ENCODE measurements around the gene KIF9.
"Not testable (repeated sequence)": the region's sequence is repeated elsewhere in the genome, so short reads cannot be mapped to it uniquely, and the experiment has no call there.

Gene KIF9

DNA sequence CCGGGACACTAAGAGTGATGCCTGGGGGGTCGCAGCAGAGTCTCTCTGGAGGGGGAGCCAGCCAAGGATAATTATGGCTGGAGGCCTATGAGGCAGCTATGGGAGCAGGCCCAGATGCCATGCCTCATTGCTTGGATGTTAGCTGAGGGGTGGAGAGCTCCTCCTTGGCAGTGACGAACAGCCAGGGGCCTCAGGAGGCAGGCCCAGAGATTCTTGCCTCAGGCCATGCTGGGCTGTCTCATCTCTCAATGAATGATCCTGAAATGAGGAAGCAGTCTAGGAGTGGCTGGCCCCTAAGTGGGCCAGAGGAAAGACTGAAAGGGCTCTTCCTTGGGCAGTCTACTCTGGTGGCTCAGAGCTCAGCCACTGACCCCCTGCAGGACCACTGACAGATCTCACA is 21.3 kb downstream of the KIF9 start:
- no peak for DNase-seq (ENCODE audit: low read depth in 1 of 2, low spot score in 1 of 2)
- Histone ChIP-seq H3K27me3 (ENCODE audit: insufficient read depth, poor library complexity, severe bottlenecking) (no peaks in the 10 kb centered on the region), H3K4me3 (replicated peaks; ENCODE audit: insufficient read depth, low read length) (no peak overlapping the region), H3K27ac (replicated peaks) (no peak overlapping the region)
- TF ChIP-seq POLR2AphosphoS5 (IDR thresholded peaks at IDR 0.05; ENCODE audit: low read depth) = no peak
- TF ChIP-seq, protein P1, sequence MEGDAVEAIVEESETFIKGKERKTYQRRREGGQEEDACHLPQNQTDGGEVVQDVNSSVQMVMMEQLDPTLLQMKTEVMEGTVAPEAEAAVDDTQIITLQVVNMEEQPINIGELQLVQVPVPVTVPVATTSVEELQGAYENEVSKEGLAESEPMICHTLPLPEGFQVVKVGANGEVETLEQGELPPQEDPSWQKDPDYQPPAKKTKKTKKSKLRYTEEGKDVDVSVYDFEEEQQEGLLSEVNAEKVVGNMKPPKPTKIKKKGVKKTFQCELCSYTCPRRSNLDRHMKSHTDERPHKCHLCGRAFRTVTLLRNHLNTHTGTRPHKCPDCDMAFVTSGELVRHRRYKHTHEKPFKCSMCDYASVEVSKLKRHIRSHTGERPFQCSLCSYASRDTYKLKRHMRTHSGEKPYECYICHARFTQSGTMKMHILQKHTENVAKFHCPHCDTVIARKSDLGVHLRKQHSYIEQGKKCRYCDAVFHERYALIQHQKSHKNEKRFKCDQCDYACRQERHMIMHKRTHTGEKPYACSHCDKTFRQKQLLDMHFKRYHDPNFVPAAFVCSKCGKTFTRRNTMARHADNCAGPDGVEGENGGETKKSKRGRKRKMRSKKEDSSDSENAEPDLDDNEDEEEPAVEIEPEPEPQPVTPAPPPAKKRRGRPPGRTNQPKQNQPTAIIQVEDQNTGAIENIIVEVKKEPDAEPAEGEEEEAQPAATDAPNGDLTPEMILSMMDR (IDR thresholded peaks at IDR 0.05; ENCODE audit: insufficient read depth, low read length) = no peak
- no peak for TF ChIP-seq GABPA (IDR thresholded peaks at IDR 0.05; ENCODE audit: low read depth)
- TF ChIP-seq SPI1 (IDR thresholded peaks at IDR 0.05; ENCODE audit: borderline replicate concordance, low read depth) = no peak
- TF ChIP-seq, protein P2, sequence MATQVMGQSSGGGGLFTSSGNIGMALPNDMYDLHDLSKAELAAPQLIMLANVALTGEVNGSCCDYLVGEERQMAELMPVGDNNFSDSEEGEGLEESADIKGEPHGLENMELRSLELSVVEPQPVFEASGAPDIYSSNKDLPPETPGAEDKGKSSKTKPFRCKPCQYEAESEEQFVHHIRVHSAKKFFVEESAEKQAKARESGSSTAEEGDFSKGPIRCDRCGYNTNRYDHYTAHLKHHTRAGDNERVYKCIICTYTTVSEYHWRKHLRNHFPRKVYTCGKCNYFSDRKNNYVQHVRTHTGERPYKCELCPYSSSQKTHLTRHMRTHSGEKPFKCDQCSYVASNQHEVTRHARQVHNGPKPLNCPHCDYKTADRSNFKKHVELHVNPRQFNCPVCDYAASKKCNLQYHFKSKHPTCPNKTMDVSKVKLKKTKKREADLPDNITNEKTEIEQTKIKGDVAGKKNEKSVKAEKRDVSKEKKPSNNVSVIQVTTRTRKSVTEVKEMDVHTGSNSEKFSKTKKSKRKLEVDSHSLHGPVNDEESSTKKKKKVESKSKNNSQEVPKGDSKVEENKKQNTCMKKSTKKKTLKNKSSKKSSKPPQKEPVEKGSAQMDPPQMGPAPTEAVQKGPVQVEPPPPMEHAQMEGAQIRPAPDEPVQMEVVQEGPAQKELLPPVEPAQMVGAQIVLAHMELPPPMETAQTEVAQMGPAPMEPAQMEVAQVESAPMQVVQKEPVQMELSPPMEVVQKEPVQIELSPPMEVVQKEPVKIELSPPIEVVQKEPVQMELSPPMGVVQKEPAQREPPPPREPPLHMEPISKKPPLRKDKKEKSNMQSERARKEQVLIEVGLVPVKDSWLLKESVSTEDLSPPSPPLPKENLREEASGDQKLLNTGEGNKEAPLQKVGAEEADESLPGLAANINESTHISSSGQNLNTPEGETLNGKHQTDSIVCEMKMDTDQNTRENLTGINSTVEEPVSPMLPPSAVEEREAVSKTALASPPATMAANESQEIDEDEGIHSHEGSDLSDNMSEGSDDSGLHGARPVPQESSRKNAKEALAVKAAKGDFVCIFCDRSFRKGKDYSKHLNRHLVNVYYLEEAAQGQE (IDR thresholded peaks at IDR 0.05; ENCODE audit: insufficient replicate concordance, low read depth) = no peak

DNA sequence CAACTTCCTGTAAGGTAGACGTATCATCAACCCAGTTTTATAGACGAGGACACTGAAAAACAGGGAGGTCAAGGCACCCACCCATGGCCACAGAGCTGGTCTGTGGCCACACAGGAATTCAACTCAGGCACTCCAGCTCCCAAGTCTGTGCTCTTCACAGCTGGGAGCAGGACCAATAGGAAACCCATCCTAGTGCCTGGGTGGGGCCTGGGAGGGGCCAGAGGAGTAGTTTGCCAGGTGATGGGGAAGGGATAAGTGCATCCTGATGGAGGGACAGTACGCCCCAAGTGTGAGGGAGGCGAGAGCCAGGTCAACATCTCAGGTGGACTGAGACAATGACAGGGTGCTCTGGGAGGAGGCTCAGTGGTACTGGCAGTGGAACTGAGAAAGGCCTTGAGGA is 22.0 kb downstream of the KIF9 start:
- Histone ChIP-seq H3K4me3 (replicated peaks; ENCODE audit: insufficient read depth, low read length) (no peak overlapping the region), H3K27ac (replicated peaks) (no peak overlapping the region), H3K27me3 (ENCODE audit: insufficient read depth, poor library complexity, severe bottlenecking) (no peaks in the 10 kb centered on the region)
- no peak for DNase-seq (ENCODE audit: low read depth in 1 of 2, low spot score in 1 of 2)
- TF ChIP-seq, protein P1 (IDR thresholded peaks at IDR 0.05; ENCODE audit: insufficient read depth, low read length) = no peak
- TF ChIP-seq GABPA (IDR thresholded peaks at IDR 0.05; ENCODE audit: low read depth) (no peak), SPI1 (IDR thresholded peaks at IDR 0.05; ENCODE audit: borderline replicate concordance, low read depth) (no peak), POLR2AphosphoS5 (IDR thresholded peaks at IDR 0.05; ENCODE audit: low read depth) (no peak)
- TF ChIP-seq, protein P2 (IDR thresholded peaks at IDR 0.05; ENCODE audit: insufficient replicate concordance, low read depth) = no peak

DNA sequence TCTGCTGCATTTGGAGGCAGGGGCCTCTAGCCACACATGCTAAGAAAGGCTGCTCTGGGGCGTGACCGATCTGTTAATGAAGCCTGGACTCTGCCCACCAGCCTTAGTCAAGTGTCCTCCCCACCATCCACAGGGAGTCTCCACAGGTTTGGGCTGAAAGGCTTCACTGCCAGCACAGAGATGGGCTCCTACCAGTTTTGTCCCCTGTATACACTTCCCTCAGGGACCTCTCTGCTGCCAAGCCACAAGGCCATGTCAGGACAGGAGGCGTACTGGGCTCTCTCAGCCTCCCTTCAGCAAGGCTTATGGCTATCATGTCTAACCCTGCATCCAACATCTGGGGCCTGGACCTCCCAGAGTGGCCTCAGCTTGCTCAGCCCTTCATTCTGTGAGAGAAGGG is 23.5 kb downstream of the KIF9 start:
- Histone ChIP-seq H3K27ac (replicated peaks) (no peak overlapping the region), H3K4me3 (replicated peaks; ENCODE audit: insufficient read depth, low read length) (no peak overlapping the region), H3K27me3 (ENCODE audit: insufficient read depth, poor library complexity, severe bottlenecking) (no peaks in the 10 kb centered on the region)
- no peak for DNase-seq (ENCODE audit: low read depth in 1 of 2, low spot score in 1 of 2)
- no peak for TF ChIP-seq GABPA (IDR thresholded peaks at IDR 0.05; ENCODE audit: low read depth)
- TF ChIP-seq POLR2AphosphoS5 (IDR thresholded peaks at IDR 0.05; ENCODE audit: low read depth) = no peak
- TF ChIP-seq, protein P1 (IDR thresholded peaks at IDR 0.05; ENCODE audit: insufficient read depth, low read length) = no peak
- TF ChIP-seq, protein P2 (IDR thresholded peaks at IDR 0.05; ENCODE audit: insufficient replicate concordance, low read depth) = no peak
- no peak for TF ChIP-seq SPI1 (IDR thresholded peaks at IDR 0.05; ENCODE audit: borderline replicate concordance, low read depth)

DNA sequence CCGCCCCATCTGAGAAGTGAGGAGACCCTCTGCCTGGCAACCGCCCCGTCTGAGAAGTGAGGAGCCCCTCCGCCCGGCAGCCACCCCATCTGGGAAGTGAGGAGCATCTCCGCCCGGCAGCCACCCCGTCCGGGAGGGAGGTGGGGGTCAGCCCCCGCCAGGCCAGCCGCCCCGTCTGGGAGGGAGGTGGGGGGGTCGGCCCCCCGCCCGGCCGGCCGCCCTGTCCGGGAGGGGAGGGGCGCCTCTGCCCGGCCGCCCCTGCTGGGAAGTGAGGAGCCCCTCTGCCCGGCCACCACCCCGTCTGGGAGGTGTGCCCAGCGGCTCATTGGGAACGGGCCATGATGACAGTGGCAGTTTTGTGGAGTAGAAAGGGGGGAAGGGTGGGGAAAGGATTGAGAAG is 26.3 kb downstream of the KIF9 start:
- not testable (repeated sequence) for H3K27me3 ChIP-seq (ENCODE audit: insufficient read depth, poor library complexity, severe bottlenecking); H3K27ac ChIP-seq (replicated peaks); DNase-seq (ENCODE audit: low read depth in 1 of 2, low spot score in 1 of 2); H3K4me3 ChIP-seq (replicated peaks; ENCODE audit: insufficient read depth, low read length)
